HCT116 (cell line): ENCODE data around the gene EFHD1. TPM values are rescaled to one million over a fixed set of nuclear protein-coding genes. Genes with fewer than 3 reads are reported as not detected.

Source experiments
- ATAC-seq: fragments of 200-7000 bp; cut with Tn5 transposase; 2 replicates; pipeline ENCODE4 v1.9.1; 2020; ENCODE audit warnings: mild to moderate bottlenecking, moderate library complexity
- BruUV-seq: library from RNA; stranded (reverse); fragments of 400-500 nt; replicated peaks from 2 replicates; lab custom pipeline; 2021; lab: Mats Ljungman, UMichigan
- CTCF ChIA-PET: fragments of 300-600 bp; sonication (Branson Sonifier 250); formaldehyde crosslinking; loops from one replicate; lab custom pipeline; 2021; ENCODE audit warnings: antibody characterized with exemption; lab: Charles Lee
- POLR2A ChIA-PET: fragments of 300-600, 350-600 bp; sonication (Branson Sonifier 250); formaldehyde crosslinking; loops from one replicate; lab custom pipeline; 2021; ENCODE audit warnings: antibody characterized with exemption; lab: Charles Lee
- RAD21 ChIA-PET, 2 experiments: fragments of 300-600 bp; sonication (Branson Sonifier 250); formaldehyde crosslinking; loops; one replicate each; lab custom pipeline; 2023; ENCODE audit warnings: low total read pairs in 2 of 2; ENCODE audit not compliant: uncharacterized antibody in 2 of 2, unreplicated experiment in 2 of 2, low non-redundant PET in 1 of 2; lab: Charles Lee
- DNase-seq: peaks from one replicate; pipeline ENCODE4 v3.0.0-alpha.2; 2010; ENCODE audit warnings: low read depth, low spot score
- H2AFZ ChIP-seq: fragments of 200-600 bp; shearing (Covaris generic), sonication (generic); 2 replicates; pipeline ENCODE4 v1.6.1; 2017; ENCODE audit warnings: low read depth, mixed run types, mixed read lengths, antibody characterized with exemption, low read length; ENCODE audit not compliant: poor library complexity, severe bottlenecking
- H3K27ac ChIP-seq: 2 replicates; pipeline ENCODE4 v1.5.1; 2012; ENCODE audit warnings: low read depth, low read length
- H3K27me3 ChIP-seq: fragments of 200-600 bp; sonication (generic); 2 replicates; pipeline ENCODE4 v1.6.1; 2016; ENCODE audit warnings: mixed run types, low read length, mixed read lengths; ENCODE audit not compliant: insufficient read depth
- H3K36me3 ChIP-seq, 2 experiments: fragments of 200-500 bp in 1 of 2; fragments of 200-600 bp in 1 of 2; sonication (Bioruptor generic) in 1 of 2; sonication (generic) in 1 of 2; 2 replicates each; pipeline versions ENCODE4 v1.5.1 to v1.6.1; 2014 to 2016; ENCODE audit warnings: low read length in 2 of 2, inconsistent platforms in 1 of 2, mixed read lengths in 1 of 2, mixed run types in 1 of 2; ENCODE audit not compliant: insufficient read depth in 2 of 2, control insufficient read depth in 1 of 2
- H3K4me1 ChIP-seq, 2 experiments: fragments of 200-600 bp in 1 of 2; sonication (generic) in 1 of 2; 2 replicates each; pipeline versions ENCODE4 v1.5.1 to v1.6.1; 2012 to 2017; ENCODE audit warnings: low read length in 2 of 2, inconsistent platforms in 1 of 2, mild to moderate bottlenecking in 1 of 2, mixed read lengths in 1 of 2, mixed run types in 1 of 2, moderate library complexity in 1 of 2; ENCODE audit not compliant: insufficient read depth in 2 of 2, control insufficient read depth in 1 of 2
- H3K4me2 ChIP-seq: fragments of 200-600 bp; sonication (generic); 2 replicates; pipeline ENCODE4 v1.6.1; 2017; ENCODE audit warnings: mixed run types, low read length, mixed read lengths
- H3K4me3 ChIP-seq, 2 experiments: fragments of 200-600 bp in 1 of 2; sonication (generic) in 1 of 2; replicated peaks in 1 of 2; 2 replicates each; pipeline ENCODE4 v1.5.1; 2011 to 2016; ENCODE audit warnings: low read length in 2 of 2, control low read depth in 1 of 2, low read depth in 1 of 2, mild to moderate bottlenecking in 1 of 2, mixed read lengths in 1 of 2, mixed run types in 1 of 2
- H3K79me2 ChIP-seq: fragments of 200-600 bp; sonication (generic); 2 replicates; pipeline ENCODE4 v1.6.1; 2017; ENCODE audit warnings: mild to moderate bottlenecking, mixed run types, low read length, moderate library complexity, mixed read lengths; ENCODE audit not compliant: insufficient read depth
- H3K9ac ChIP-seq: fragments of 200-600 bp; sonication (generic); 2 replicates; pipeline ENCODE4 v1.6.1; 2016; ENCODE audit warnings: low read length, mixed read lengths
- H3K9me2 ChIP-seq: fragments of 200-600 bp; sonication (generic), shearing (Covaris generic); 2 replicates; pipeline ENCODE4 v1.6.1; 2017; ENCODE audit warnings: mixed run types, mild to moderate bottlenecking, moderate library complexity; ENCODE audit not compliant: insufficient read depth
- H3K9me3 ChIP-seq, 2 experiments: fragments of 200-500 bp in 1 of 2; fragments of 200-600 bp in 1 of 2; sonication (Bioruptor generic) in 1 of 2; sonication (generic) in 1 of 2; 2 replicates each; pipeline ENCODE4 v1.6.1; 2014 to 2017; ENCODE audit warnings: low read length in 2 of 2, mixed read lengths in 2 of 2, inconsistent platforms in 1 of 2, low read depth in 1 of 2, mild to moderate bottlenecking in 1 of 2, mixed run types in 1 of 2, moderate library complexity in 1 of 2; ENCODE audit not compliant: control insufficient read depth in 1 of 2, insufficient read depth in 1 of 2
- H4K20me1 ChIP-seq: fragments of 200-600 bp; sonication (generic), shearing (Covaris generic); 2 replicates; pipeline ENCODE4 v1.6.1; 2017; ENCODE audit warnings: mixed run types, mild to moderate bottlenecking, moderate library complexity; ENCODE audit not compliant: insufficient read depth
- CBX3 ChIP-seq: IDR thresholded peaks from 2 replicates; pipeline ENCODE4 v1.6.1; 2012; ENCODE audit warnings: low read depth
- CEBPB ChIP-seq: IDR thresholded peaks from 2 replicates; pipeline ENCODE4 v1.6.1; 2012; ENCODE audit warnings: low read depth
- EGR1 ChIP-seq: IDR thresholded peaks from 2 replicates; pipeline ENCODE4 v1.6.1; 2012; ENCODE audit warnings: low read depth
- ELF1 ChIP-seq: IDR thresholded peaks from 2 replicates; pipeline ENCODE4 v1.6.1; 2012; ENCODE audit warnings: low read depth, borderline replicate concordance
- EZH2 ChIP-seq: fragments of 200-600 bp; sonication (generic); IDR thresholded peaks from 2 replicates; pipeline ENCODE4 v1.6.1; 2017; ENCODE audit warnings: antibody characterized with exemption, mixed run types
- EZH2phosphoT487 ChIP-seq: fragments of 200-600 bp; IDR thresholded peaks from 2 replicates; pipeline ENCODE4 v1.6.1; 2018; ENCODE audit warnings: antibody characterized with exemption, borderline replicate concordance
- FOSL1 ChIP-seq: IDR thresholded peaks from 2 replicates; pipeline ENCODE4 v1.6.1; 2012; ENCODE audit warnings: low read depth
- POLR2A ChIP-seq: IDR thresholded peaks from 2 replicates; pipeline ENCODE4 v1.7.0; 2011; ENCODE audit warnings: borderline replicate concordance; ENCODE audit not compliant: insufficient read depth, insufficient read length; ENCODE audit errors: extremely low read depth
- RAD21 ChIP-seq: IDR thresholded peaks from 2 replicates; pipeline ENCODE4 v1.6.1; 2012; ENCODE audit warnings: low read depth, mild to moderate bottlenecking
- SIN3A ChIP-seq: IDR thresholded peaks from 2 replicates; pipeline ENCODE4 v1.6.1; 2012; ENCODE audit warnings: low read depth
- TCF7L2 ChIP-seq: IDR thresholded peaks from 2 replicates; pipeline ENCODE4 v1.7.0; 2011; ENCODE audit warnings: borderline replicate concordance, inconsistent platforms; ENCODE audit not compliant: insufficient read depth, insufficient read length; ENCODE audit errors: extremely low read depth
- YY1 ChIP-seq: IDR thresholded peaks from 2 replicates; pipeline ENCODE4 v1.6.1; 2011; ENCODE audit warnings: low read length, low read depth, moderate library complexity, mild to moderate bottlenecking; ENCODE audit not compliant: insufficient replicate concordance; ENCODE audit errors: extremely low read depth
- ZFX ChIP-seq: fragments of 450-650 bp; IDR thresholded peaks from 2 replicates; pipeline ENCODE4 v1.6.1; 2017
- ZNF274 ChIP-seq: fragments of 200-500 bp; sonication (Bioruptor generic); IDR thresholded peaks from 2 replicates; pipeline ENCODE4 v1.6.1; 2014; ENCODE audit warnings: mild to moderate bottlenecking, low read depth, low read length, inconsistent platforms
- intact Hi-C: fragments of 100-400 bp; cut with micrococcal nuclease; formaldehyde crosslinking; loops from 2 replicates; pipeline ENCODE4 v1.10.0; 2022
- total RNA-seq: library from RNA; stranded (reverse); gene quantifications from one replicate; pipeline ENCODE4 v1.2.1, GENCODE V29; 2021; ENCODE audit not compliant: unreplicated experiment
- TF ChIP-seq, protein P1 (sequence below), 3 experiments: fragments of 200-600 bp in 1 of 3; sonication (generic) in 1 of 3; IDR thresholded peaks in 2 of 3; conservative IDR thresholded peaks in 1 of 3; 2 replicates each; pipeline ENCODE4 v1.5.1; 2012 to 2017; ENCODE audit warnings: low read depth in 2 of 3, low read length in 2 of 3, antibody characterized with exemption in 1 of 3, borderline replicate concordance in 1 of 3, control low read depth in 1 of 3, mild to moderate bottlenecking in 1 of 3, mixed read lengths in 1 of 3, mixed run types in 1 of 3, moderate library complexity in 1 of 3; ENCODE audit not compliant: insufficient read depth in 1 of 3
- TF ChIP-seq, protein P2 (sequence below): IDR thresholded peaks from 2 replicates; pipeline ENCODE4 v1.6.1; 2011; ENCODE audit warnings: mild to moderate bottlenecking, low read length, moderate library complexity; ENCODE audit not compliant: insufficient replicate concordance; ENCODE audit errors: extremely low read depth
- TF ChIP-seq, protein P3 (sequence below): IDR thresholded peaks from 2 replicates; pipeline ENCODE4 v1.6.1; 2012

The EFHD1 gene
- total RNA-seq, 1 experiment from 2014 or later, result 0.52 TPM

DNA sequence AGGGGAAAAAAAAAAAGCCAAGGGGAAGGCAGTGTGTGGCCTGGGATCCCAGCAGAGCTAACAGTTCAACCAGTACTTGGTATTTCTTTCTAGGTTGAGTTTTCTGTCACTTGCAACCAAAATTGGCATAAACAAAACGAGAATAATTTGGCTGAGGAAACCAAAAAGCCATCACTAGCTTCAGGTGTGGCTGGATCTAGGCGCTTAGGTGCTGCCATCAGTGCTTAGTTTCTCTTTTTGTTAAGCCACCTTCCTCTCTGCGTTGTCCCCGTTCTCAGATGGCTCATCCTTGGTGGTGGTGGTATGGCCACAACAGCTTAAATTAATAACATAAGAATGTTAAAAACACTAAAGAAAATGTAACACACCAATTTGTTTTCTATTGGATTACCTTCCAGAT, 2.4 kb downstream of the EFHD1 start:
- no peak for TF ChIP-seq ELF1
- Histone ChIP-seq H3K4me2 (no peak overlapping the region), H3K27me3 (no peaks in the 10 kb centered on the region), H3K9me3 (no peaks in the 10 kb centered on the region), H3K4me1 (peaks cover 0 to 15% of the 10 kb centered on the region in 2 experiments; a peak in 3 of 4 replicates), H4K20me1 (no peaks in the 10 kb centered on the region), H2AFZ (no peak overlapping the region), H3K79me2 (no peaks in the 10 kb centered on the region), H3K9me2 (no peaks in the 10 kb centered on the region), H3K9ac (no peak overlapping the region), H3K4me3 (no peak overlapping the region), H3K36me3 (no peaks in the 10 kb centered on the region), H3K27ac (no peak overlapping the region)
- intact Hi-C loops, result no loop called here
- ChIA-PET POLR2A (no interaction called here), RAD21 (no interaction called here), CTCF (no interaction called here)
- DNase-seq (no peak), ATAC-seq (no peak)
- no TSS peak for BruUV-seq

DNA sequence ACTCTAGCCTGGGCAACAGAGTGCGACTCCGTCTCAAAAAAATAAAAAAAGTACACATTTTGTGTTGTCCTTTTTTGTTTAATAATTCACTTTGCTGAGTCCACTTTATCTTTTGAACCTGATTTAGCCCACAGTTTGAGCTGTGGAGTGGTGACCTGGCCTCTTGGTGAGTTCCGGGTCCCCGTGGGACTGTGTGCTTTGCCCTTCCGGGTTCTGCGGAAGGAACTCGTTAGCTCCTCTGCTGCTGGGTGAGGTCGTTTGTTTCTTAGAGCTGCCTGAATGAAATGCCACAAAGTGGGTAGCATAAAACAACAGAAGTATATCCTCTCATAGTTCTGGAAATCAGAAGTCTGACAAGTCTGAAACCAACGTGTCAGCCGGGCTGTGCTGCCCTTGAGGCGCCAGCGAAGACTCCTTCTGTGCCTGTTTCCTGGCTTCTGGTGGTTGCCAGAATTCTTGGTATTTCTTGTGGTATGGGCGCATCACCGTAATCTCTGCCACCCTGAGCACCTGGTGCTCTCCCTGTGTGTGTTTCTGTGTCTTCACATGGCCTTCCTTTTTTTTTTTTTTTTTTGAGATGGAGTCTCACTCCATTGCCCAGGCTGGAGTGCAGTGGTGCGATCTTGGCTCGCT, 3.5 kb downstream of the EFHD1 start:
- no peak for DNase-seq
- Histone ChIP-seq H3K9me3 (no peaks in the 10 kb centered on the region), H2AFZ (no peak overlapping the region), H3K9me2 (no peaks in the 10 kb centered on the region)
- no TSS peak for BruUV-seq
- intact Hi-C loops, result no loop called here
- TF ChIP-seq EZH2, result no peak
- TF ChIP-seq SIN3A, result no peak
- no peak for TF ChIP-seq ZNF274
- no peak for TF ChIP-seq ZFX
- TF ChIP-seq, protein P1, sequence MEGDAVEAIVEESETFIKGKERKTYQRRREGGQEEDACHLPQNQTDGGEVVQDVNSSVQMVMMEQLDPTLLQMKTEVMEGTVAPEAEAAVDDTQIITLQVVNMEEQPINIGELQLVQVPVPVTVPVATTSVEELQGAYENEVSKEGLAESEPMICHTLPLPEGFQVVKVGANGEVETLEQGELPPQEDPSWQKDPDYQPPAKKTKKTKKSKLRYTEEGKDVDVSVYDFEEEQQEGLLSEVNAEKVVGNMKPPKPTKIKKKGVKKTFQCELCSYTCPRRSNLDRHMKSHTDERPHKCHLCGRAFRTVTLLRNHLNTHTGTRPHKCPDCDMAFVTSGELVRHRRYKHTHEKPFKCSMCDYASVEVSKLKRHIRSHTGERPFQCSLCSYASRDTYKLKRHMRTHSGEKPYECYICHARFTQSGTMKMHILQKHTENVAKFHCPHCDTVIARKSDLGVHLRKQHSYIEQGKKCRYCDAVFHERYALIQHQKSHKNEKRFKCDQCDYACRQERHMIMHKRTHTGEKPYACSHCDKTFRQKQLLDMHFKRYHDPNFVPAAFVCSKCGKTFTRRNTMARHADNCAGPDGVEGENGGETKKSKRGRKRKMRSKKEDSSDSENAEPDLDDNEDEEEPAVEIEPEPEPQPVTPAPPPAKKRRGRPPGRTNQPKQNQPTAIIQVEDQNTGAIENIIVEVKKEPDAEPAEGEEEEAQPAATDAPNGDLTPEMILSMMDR (IDR thresholded peaks at IDR 0.05 in 2 of 3, conservative IDR thresholded peaks at IDR 0.05 in 1 of 3; ENCODE audit: borderline replicate concordance in 1 of 3, insufficient read depth in 1 of 3, low read depth in 2 of 3, low read length in 2 of 3), result no peak
- TF ChIP-seq POLR2A, result no peak
- TF ChIP-seq RAD21, result no peak
- no peak for TF ChIP-seq CBX3
- TF ChIP-seq YY1, result no peak
- TF ChIP-seq, protein P2, sequence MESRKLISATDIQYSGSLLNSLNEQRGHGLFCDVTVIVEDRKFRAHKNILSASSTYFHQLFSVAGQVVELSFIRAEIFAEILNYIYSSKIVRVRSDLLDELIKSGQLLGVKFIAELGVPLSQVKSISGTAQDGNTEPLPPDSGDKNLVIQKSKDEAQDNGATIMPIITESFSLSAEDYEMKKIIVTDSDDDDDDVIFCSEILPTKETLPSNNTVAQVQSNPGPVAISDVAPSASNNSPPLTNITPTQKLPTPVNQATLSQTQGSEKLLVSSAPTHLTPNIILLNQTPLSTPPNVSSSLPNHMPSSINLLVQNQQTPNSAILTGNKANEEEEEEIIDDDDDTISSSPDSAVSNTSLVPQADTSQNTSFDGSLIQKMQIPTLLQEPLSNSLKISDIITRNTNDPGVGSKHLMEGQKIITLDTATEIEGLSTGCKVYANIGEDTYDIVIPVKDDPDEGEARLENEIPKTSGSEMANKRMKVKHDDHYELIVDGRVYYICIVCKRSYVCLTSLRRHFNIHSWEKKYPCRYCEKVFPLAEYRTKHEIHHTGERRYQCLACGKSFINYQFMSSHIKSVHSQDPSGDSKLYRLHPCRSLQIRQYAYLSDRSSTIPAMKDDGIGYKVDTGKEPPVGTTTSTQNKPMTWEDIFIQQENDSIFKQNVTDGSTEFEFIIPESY, result no peak
- no peak for TF ChIP-seq FOSL1
- no peak for TF ChIP-seq CEBPB
- TF ChIP-seq TCF7L2, result no peak
- TF ChIP-seq EZH2phosphoT487, result no peak
- no peak for TF ChIP-seq EGR1
- TF ChIP-seq, protein P3, sequence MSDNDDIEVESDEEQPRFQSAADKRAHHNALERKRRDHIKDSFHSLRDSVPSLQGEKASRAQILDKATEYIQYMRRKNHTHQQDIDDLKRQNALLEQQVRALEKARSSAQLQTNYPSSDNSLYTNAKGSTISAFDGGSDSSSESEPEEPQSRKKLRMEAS, result no peak
- TF ChIP-seq, all 23 proteins: peak for 0
- H3K27me3 ChIP-seq, result no peaks in the 10 kb centered on the region
- RAD21 ChIA-PET, result no interaction called here
- H3K79me2 ChIP-seq, result no peaks in the 10 kb centered on the region
- no peak overlapping the region for H3K27ac ChIP-seq
- H3K4me1 ChIP-seq, result peaks cover 0 to 15% of the 10 kb centered on the region in 2 experiments; a peak in 3 of 4 replicates
- no peak overlapping the region for H3K9ac ChIP-seq
- CTCF ChIA-PET, result no interaction called here
- H3K4me2 ChIP-seq, result no peak overlapping the region
- ATAC-seq, result no peak
- H4K20me1 ChIP-seq, result no peaks in the 10 kb centered on the region
- H3K36me3 ChIP-seq, result no peaks in the 10 kb centered on the region
- no peak overlapping the region for H3K4me3 ChIP-seq
- POLR2A ChIA-PET, result no interaction called here
